A549 (cell line): Measurements from ENCODE around the gene DOP1A. TPM values are rescaled to one million over a fixed set of nuclear protein-coding genes. Genes with fewer than 3 reads are reported as not detected.

ENCODE experiments used
- ATAC-seq, 2 experiments: fragments of 200-7000 bp in 1 of 2; fragments of >200 bp in 1 of 2; cut with Nextera tagmentation in 1 of 2; cut with Tn5 transposase in 1 of 2; 3 replicates each; pipeline versions ENCODE4 v1.8.0 to v1.9.1; 2018 to 2020; ENCODE audit warnings: mild to moderate bottlenecking in 1 of 2, moderate library complexity in 1 of 2
- CTCF ChIA-PET: fragments of 300-600 bp; sonication (Branson Sonifier 250); formaldehyde crosslinking; extraction: SDS; loops from one replicate; lab custom pipeline; 2021; ENCODE audit warnings: antibody characterized with exemption, inconsistent platforms; lab: Yijun Ruan, JAX
- POLR2A ChIA-PET: fragments of 350-600 bp; formaldehyde crosslinking; extraction: SDS; loops from one replicate; lab custom pipeline; 2021; ENCODE audit warnings: antibody characterized with exemption, inconsistent platforms; lab: Yijun Ruan, JAX
- DNase-seq, 2 experiments: peaks; one replicate each; pipeline versions ENCODE4 v3.0.0 to v3.0.0-alpha.2; 2011 to 2016; ENCODE audit warnings: low read depth in 1 of 2, low spot score in 1 of 2
- FAIRE-seq: peaks from 2 replicates; lab custom pipeline; 2011; peaks lifted over from hg19 to GRCh38; lab: Jason Lieb, UNC
- H3K27ac ChIP-seq, 2 experiments: fragments of >200 bp; sonication (Bioruptor Twin); formaldehyde crosslinking; 3 replicates each; pipeline ENCODE4 v1.5.1; 2016 to 2017
- H3K4me1 ChIP-seq: fragments of >200 bp; sonication (Bioruptor Twin); formaldehyde crosslinking; 3 replicates; pipeline ENCODE4 v1.6.1; 2016
- H3K4me2 ChIP-seq: fragments of >200 bp; sonication (Bioruptor Twin); formaldehyde crosslinking; 3 replicates; pipeline ENCODE4 v1.6.1; 2016
- H3K4me3 ChIP-seq: fragments of >200 bp; sonication (Bioruptor Twin); formaldehyde crosslinking; 3 replicates; pipeline ENCODE4 v1.5.1; 2016
- H3K9me3 ChIP-seq: fragments of >200 bp; sonication (Bioruptor Twin); formaldehyde crosslinking; 3 replicates; pipeline ENCODE4 v1.6.1; 2016
- CBX8 ChIP-seq: fragments of 200-600 bp; sonication (generic); IDR thresholded peaks from 2 replicates; pipeline ENCODE4 v1.6.1; 2016
- CHD4 ChIP-seq: fragments of 200-600 bp; sonication (generic); IDR thresholded peaks from 2 replicates; pipeline ENCODE4 v1.6.1; 2016; ENCODE audit warnings: antibody characterized with exemption, mild to moderate bottlenecking, borderline replicate concordance
- CTCF ChIP-seq: fragments of >200 bp; sonication (Bioruptor Twin); formaldehyde crosslinking; IDR thresholded peaks from 3 replicates; pipeline ENCODE4 v1.5.1; 2016
- EHMT2 ChIP-seq: fragments of 200-600 bp; sonication (generic); IDR thresholded peaks from 2 replicates; pipeline ENCODE4 v1.6.1; 2016; ENCODE audit warnings: antibody characterized with exemption, low read depth, mild to moderate bottlenecking, moderate library complexity
- ESRRA ChIP-seq: fragments of 150-350 bp; IDR thresholded peaks from 2 replicates; pipeline ENCODE4 v1.6.1; 2014; ENCODE audit warnings: mild to moderate bottlenecking, low read length, borderline replicate concordance
- FOSL2 ChIP-seq, 2 experiments: fragments of 450-650 bp in 1 of 2; fragments of >200 bp in 1 of 2; sonication (Bioruptor Twin) in 1 of 2; formaldehyde crosslinking; IDR thresholded peaks; 2 replicates each; pipeline versions ENCODE4 v1.5.0 to v1.6.1; 2016 to 2020; ENCODE audit warnings: mild to moderate bottlenecking in 1 of 2, moderate library complexity in 1 of 2
- FOXS1 ChIP-seq: fragments of 250-450 bp; sonication (Bioruptor Pico); IDR thresholded peaks from 2 replicates; pipeline ENCODE4 v1.5.0; 2020; ENCODE audit warnings: mild to moderate bottlenecking, moderate library complexity
- HDAC2 ChIP-seq: fragments of 200-600 bp; sonication (generic); IDR thresholded peaks from 2 replicates; pipeline ENCODE4 v1.6.1; 2016
- HEYL ChIP-seq: fragments of 250-450 bp; sonication (Bioruptor Pico); IDR thresholded peaks from 2 replicates; pipeline ENCODE4 v1.8.0; 2021; ENCODE audit warnings: mild to moderate bottlenecking, moderate library complexity
- HOXA7 ChIP-seq: fragments of 250-450 bp; sonication (Bioruptor Pico); IDR thresholded peaks from 2 replicates; pipeline ENCODE4 v1.5.0; 2020; ENCODE audit warnings: mild to moderate bottlenecking, moderate library complexity
- KDM1A ChIP-seq: fragments of 200-600 bp; sonication (generic); IDR thresholded peaks from 2 replicates; pipeline ENCODE4 v1.6.1; 2016; ENCODE audit warnings: low read depth, mild to moderate bottlenecking
- MYC ChIP-seq: IDR thresholded peaks from 2 replicates; pipeline ENCODE4 v1.6.1; 2012; ENCODE audit warnings: mild to moderate bottlenecking, inconsistent platforms, low read length, improper control_type of control experiment, borderline replicate concordance
- NPAS2 ChIP-seq: fragments of 250-450 bp; sonication (Bioruptor Pico); IDR thresholded peaks from 2 replicates; pipeline ENCODE4 v1.8.0; 2022; ENCODE audit warnings: mild to moderate bottlenecking, moderate library complexity, borderline replicate concordance
- NR3C1 ChIP-seq: fragments of >200 bp; sonication (Bioruptor Twin); formaldehyde crosslinking; IDR thresholded peaks from 3 replicates; pipeline ENCODE4 v1.6.1; 2017
- PHF8 ChIP-seq: fragments of 200-600 bp; sonication (generic); IDR thresholded peaks from 2 replicates; pipeline ENCODE4 v1.6.1; 2016; ENCODE audit warnings: low read depth, mild to moderate bottlenecking, antibody characterized with exemption, moderate library complexity, borderline replicate concordance
- POLR2AphosphoS2 ChIP-seq: conservative IDR thresholded peaks from 2 replicates; pipeline ENCODE4 v1.6.1; 2012; ENCODE audit warnings: low read length, improper control_type of control experiment, inconsistent platforms
- RCOR1 ChIP-seq: fragments of 150-350 bp; IDR thresholded peaks from 2 replicates; pipeline ENCODE4 v1.6.1; 2014; ENCODE audit warnings: antibody characterized with exemption, low read length, low read depth
- REST ChIP-seq: fragments of 200-600 bp; sonication (generic); IDR thresholded peaks from 2 replicates; pipeline ENCODE4 v1.6.1; 2016; ENCODE audit warnings: antibody characterized with exemption, mild to moderate bottlenecking, moderate library complexity
- SREBF2 ChIP-seq: fragments of 450-650 bp; IDR thresholded peaks from 2 replicates; pipeline ENCODE4 v1.6.1; 2014; ENCODE audit warnings: mild to moderate bottlenecking, moderate library complexity
- TFCP2L1 ChIP-seq: fragments of 250-450 bp; sonication (Bioruptor Pico); IDR thresholded peaks from 2 replicates; pipeline ENCODE4 v1.5.0; 2021; ENCODE audit warnings: mild to moderate bottlenecking
- TP53 ChIP-seq: fragments of 250-450 bp; sonication (Bioruptor Pico); IDR thresholded peaks from 2 replicates; pipeline ENCODE4 v1.5.0; 2021; ENCODE audit warnings: mild to moderate bottlenecking, moderate library complexity
- ZC3H11A ChIP-seq: fragments of 450-650 bp; IDR thresholded peaks from 2 replicates; pipeline ENCODE4 v1.6.1; 2014; ENCODE audit warnings: antibody characterized with exemption, mild to moderate bottlenecking
- WGBS: methylation state at CpG from one replicate; pipeline ENCODE4 v1.1.6; 2017; ENCODE audit errors: missing lambda C conversion rate; 5-methylcytosine and 5-hydroxymethylcytosine counted together
- polyA plus RNA-seq, 4 experiments: library from polyadenylated mRNA; depleted of rRNA in 3 of 4; stranded (reverse); fragments of >200 nt; fragmentation: RNase III in 1 of 4; extraction: RNeasy Plus Mini Kit Qiagen cat#74134 plus additional on column Dnase treatment in 1 of 4; gene quantifications; 2 replicates in 3 of 4; 3 replicates in 1 of 4; pipeline ENCODE4 v1.2.3, GENCODE V29; 2011 to 2017
- TF ChIP-seq, protein P1 (sequence below): fragments of 150-350 bp; IDR thresholded peaks from 2 replicates; pipeline ENCODE4 v1.6.1; 2014; ENCODE audit warnings: low read depth, mild to moderate bottlenecking, low read length
- TF ChIP-seq, protein P2 (sequence below): fragments of 250-450 bp; sonication (Bioruptor Pico); IDR thresholded peaks from 2 replicates; pipeline ENCODE4 v1.5.0; 2020; ENCODE audit warnings: low read depth, mild to moderate bottlenecking, moderate library complexity
- TF ChIP-seq, protein P3 (sequence below): fragments of 250-450 bp; sonication (Bioruptor Pico); IDR thresholded peaks from 2 replicates; pipeline ENCODE4 v1.5.0; 2021; ENCODE audit warnings: mild to moderate bottlenecking, moderate library complexity, borderline replicate concordance

DOP1A gene
- polyA plus RNA-seq, 2 of the 4 experiments (the other 2 are of a cell fraction), result 2.2 to 5.9 TPM

- WGBS, result 69% methylated on average over 2 of the region's 2 CpGs
- no peak overlapping the region for H3K27ac ChIP-seq
- FAIRE-seq, result no peak
- H3K4me3 ChIP-seq, result no peak overlapping the region
- no peaks in the 10 kb centered on the region for H3K4me1 ChIP-seq
- CTCF ChIA-PET, result no interaction called here
- DNase-seq, result no peak
- ATAC-seq, result no peak
- no peak overlapping the region for H3K4me2 ChIP-seq
- TF ChIP-seq HEYL (no peak), CHD4 (no peak), REST (no peak), SREBF2 (no peak), POLR2AphosphoS2 (no peak), TP53 (CRISPR knock-in tag) (no peak), PHF8 (no peak), RCOR1 (no peak), CTCF (no peak)
- TF ChIP-seq, protein P1, sequence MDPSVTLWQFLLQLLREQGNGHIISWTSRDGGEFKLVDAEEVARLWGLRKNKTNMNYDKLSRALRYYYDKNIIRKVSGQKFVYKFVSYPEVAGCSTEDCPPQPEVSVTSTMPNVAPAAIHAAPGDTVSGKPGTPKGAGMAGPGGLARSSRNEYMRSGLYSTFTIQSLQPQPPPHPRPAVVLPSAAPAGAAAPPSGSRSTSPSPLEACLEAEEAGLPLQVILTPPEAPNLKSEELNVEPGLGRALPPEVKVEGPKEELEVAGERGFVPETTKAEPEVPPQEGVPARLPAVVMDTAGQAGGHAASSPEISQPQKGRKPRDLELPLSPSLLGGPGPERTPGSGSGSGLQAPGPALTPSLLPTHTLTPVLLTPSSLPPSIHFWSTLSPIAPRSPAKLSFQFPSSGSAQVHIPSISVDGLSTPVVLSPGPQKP, result no peak
- POLR2A ChIA-PET, result no interaction called here
- no peaks in the 10 kb centered on the region for H3K9me3 ChIP-seq
Measured at GRCh38 chr6:83096791-83097190, 29.3 kb downstream of the DOP1A start.

DNA sequence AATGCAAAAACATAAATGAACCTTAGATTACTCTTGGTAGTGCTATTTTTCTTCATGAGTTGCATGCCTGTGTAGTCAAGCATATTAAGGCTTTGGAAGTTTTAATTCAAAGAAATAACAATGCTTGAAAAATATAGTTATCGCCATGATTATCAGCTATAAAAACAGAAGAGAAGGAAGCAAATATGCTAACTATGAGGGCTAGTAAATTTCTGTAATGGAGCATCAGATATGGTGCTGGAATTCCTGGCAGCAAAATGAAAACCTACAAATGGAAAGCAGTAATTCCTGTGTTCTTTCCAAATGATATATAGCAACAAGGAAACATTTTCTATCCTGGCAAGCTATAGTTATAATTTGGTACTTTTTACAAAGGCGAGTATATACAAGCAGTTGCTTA lies 29.7 kb downstream of the DOP1A start:
- no peak for FAIRE-seq
- TF ChIP-seq CBX8, result no peak
- TF ChIP-seq NR3C1, result no peak
- TF ChIP-seq TFCP2L1 (CRISPR knock-in tag), result no peak
- TF ChIP-seq ZC3H11A, result no peak
- no peak for TF ChIP-seq PHF8
- TF ChIP-seq, protein P2, sequence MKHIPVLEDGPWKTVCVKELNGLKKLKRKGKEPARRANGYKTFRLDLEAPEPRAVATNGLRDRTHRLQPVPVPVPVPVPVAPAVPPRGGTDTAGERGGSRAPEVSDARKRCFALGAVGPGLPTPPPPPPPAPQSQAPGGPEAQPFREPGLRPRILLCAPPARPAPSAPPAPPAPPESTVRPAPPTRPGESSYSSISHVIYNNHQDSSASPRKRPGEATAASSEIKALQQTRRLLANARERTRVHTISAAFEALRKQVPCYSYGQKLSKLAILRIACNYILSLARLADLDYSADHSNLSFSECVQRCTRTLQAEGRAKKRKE, result no peak
- TF ChIP-seq ESRRA, result no peak
- TF ChIP-seq, protein P1, result no peak
- TF ChIP-seq, protein P3, sequence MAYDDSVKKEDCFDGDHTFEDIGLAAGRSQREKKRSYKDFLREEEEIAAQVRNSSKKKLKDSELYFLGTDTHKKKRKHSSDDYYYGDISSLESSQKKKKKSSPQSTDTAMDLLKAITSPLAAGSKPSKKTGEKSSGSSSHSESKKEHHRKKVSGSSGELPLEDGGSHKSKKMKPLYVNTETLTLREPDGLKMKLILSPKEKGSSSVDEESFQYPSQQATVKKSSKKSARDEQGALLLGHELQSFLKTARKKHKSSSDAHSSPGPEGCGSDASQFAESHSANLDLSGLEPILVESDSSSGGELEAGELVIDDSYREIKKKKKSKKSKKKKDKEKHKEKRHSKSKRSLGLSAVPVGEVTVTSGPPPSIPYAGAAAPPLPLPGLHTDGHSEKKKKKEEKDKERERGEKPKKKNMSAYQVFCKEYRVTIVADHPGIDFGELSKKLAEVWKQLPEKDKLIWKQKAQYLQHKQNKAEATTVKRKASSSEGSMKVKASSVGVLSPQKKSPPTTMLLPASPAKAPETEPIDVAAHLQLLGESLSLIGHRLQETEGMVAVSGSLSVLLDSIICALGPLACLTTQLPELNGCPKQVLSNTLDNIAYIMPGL (CRISPR knock-in tag), result no peak
- no peak for TF ChIP-seq HDAC2
- TF ChIP-seq NPAS2, result no peak
- TF ChIP-seq KDM1A, result no peak
- TF ChIP-seq FOSL2 (IDR thresholded peaks at IDR 0.05), result no peak
- no peak for TF ChIP-seq FOSL2 (CRISPR knock-in tag; IDR thresholded peaks at IDR 0.05)
- TF ChIP-seq FOXS1, result no peak
- no peak for TF ChIP-seq EHMT2
- no peak for TF ChIP-seq MYC
- no peak for TF ChIP-seq HOXA7

More for the DNA sequence above, 29.7 kb downstream of the DOP1A start:
- H3K4me3 ChIP-seq, result no peak overlapping the region
- WGBS, result 93% methylated on average over 2 of the region's 2 CpGs
- ATAC-seq (no peak), DNase-seq (no peak)
- H3K4me2 ChIP-seq, result no peak overlapping the region
- no peaks in the 10 kb centered on the region for H3K9me3 ChIP-seq
- ChIA-PET POLR2A (no interaction called here), CTCF (interaction anchor here (1.0 to 1.4 kb wide), 2 partner anchors 13 to 422 kb away, joined by 3 read pairs; no protein-coding TSS in a partner anchor)
- no peak overlapping the region for H3K27ac ChIP-seq
- H3K4me1 ChIP-seq, result no peaks in the 10 kb centered on the region
